ENCODE results near the gene GNRH2. TPM values are rescaled to one million over a fixed set of nuclear protein-coding genes. Genes with fewer than 3 reads are reported as not detected.

The GNRH2 gene
- total RNA-seq, 5 donors from 2014 or later (not counting 1 experiment from before 2014, with no cell fraction given) = 0.60 to 3.4 (median 1.8) TPM

GRCh38 chr20:3077618-3078134, 34.3 kb downstream of the GNRH2 start:
- peaks cover 18 to 29% of the 10 kb centered on the region in 2 donors for H3K27me3 Mint-ChIP-seq
- Histone ChIP-seq H3K4me1 (ENCODE audit: control insufficient read depth in 1 of 2, extremely low read depth in 1 of 2, insufficient read depth in 2 of 2, low read length in 2 of 2) (peaks cover 2 to 26% of the 10 kb centered on the region in 2 experiments), H3K36me3 (ENCODE audit: control insufficient read depth in 2 of 2, extremely low read depth in 1 of 2, insufficient read depth in 1 of 2, low read length in 1 of 2) (no peaks in the 10 kb centered on the region), H3K9me3 (no peaks in the 10 kb centered on the region), H3K27ac (ENCODE audit: low read length) (no peak overlapping the region), H3K4me3 (ENCODE audit: control insufficient read depth in 1 of 2, extremely low read depth in 1 of 2, low read length in 1 of 2) (no peak overlapping the region), H3K27me3 (replicated peaks in 1 of 2; ENCODE audit: control insufficient read depth in 2 of 2, extremely low read depth in 1 of 2, insufficient read depth in 2 of 2, low read length in 1 of 2) (peaks cover 0 to 29% of the 10 kb centered on the region in 2 experiments)
- no peaks in the 10 kb centered on the region for H3K36me3 Mint-ChIP-seq
- peak overlapping the region in 1 of 2 donors; percentile 31 for H3K27ac Mint-ChIP-seq
- CTCF ChIA-PET = interaction anchor here (0.6 to 0.8 kb wide), 3 partner anchors 23 to 83 kb away, joined by 3 to 4 read pairs (median 4); no protein-coding TSS in a partner anchor
- WGBS (ENCODE audit: insufficient coverage) = 13% methylated on average over 2 of the region's 4 CpGs
- ATAC-seq (replicated peaks in 1 of 4) = peak; percentile 60 to 66 (median 62)
- POLR2A ChIA-PET = interaction anchor here (0.8 to 1.2 kb wide), 3 partner anchors 14 to 26 kb away, joined by 4 read pairs; no protein-coding TSS in a partner anchor
- peak overlapping the region; percentile 14 to 51 (median 49) for H3K4me3 Mint-ChIP-seq
- peak in 1 of 35 experiments; percentile 33 for DNase-seq
- peaks cover 16 to 32% (median 21%) of the 10 kb centered on the region in 3 donors for H3K4me1 Mint-ChIP-seq
- H3K9me3 Mint-ChIP-seq = no peaks in the 10 kb centered on the region

GRCh38 chr20:3080939-3081388, 37.5 kb downstream of the GNRH2 start:
- no peak for DNase-seq
- peak overlapping the region in 1 of 3 donors; percentile 63 for H3K4me3 Mint-ChIP-seq

GRCh38 chr20:3081641-3082040, 38.2 kb downstream of the GNRH2 start:
- Mint-ChIP-seq H3K9me3 (no peaks in the 10 kb centered on the region), H3K4me1 (peaks cover 19 to 26% (median 24%) of the 10 kb centered on the region in 3 donors), H3K27me3 (peaks cover 18 to 47% of the 10 kb centered on the region in 2 donors), H3K36me3 (no peaks in the 10 kb centered on the region), H3K27ac (peak overlapping the region in 1 of 2 donors; percentile 65), H3K4me3 (peak overlapping the region in 2 of 3 donors; percentile 63 to 69)
- Histone ChIP-seq H3K27ac (ENCODE audit: low read length) (no peak overlapping the region), H3K9me3 (no peaks in the 10 kb centered on the region), H3K36me3 (ENCODE audit: control insufficient read depth in 2 of 2, extremely low read depth in 1 of 2, insufficient read depth in 1 of 2, low read length in 1 of 2) (no peaks in the 10 kb centered on the region), H3K27me3 (replicated peaks in 1 of 2; ENCODE audit: control insufficient read depth in 2 of 2, extremely low read depth in 1 of 2, insufficient read depth in 2 of 2, low read length in 1 of 2) (peaks cover 0 to 52% of the 10 kb centered on the region in 2 experiments), H3K4me1 (ENCODE audit: control insufficient read depth in 1 of 2, extremely low read depth in 1 of 2, insufficient read depth in 2 of 2, low read length in 2 of 2) (peaks cover 0 to 25% of the 10 kb centered on the region in 2 experiments), H3K4me3 (ENCODE audit: control insufficient read depth in 1 of 2, extremely low read depth in 1 of 2, low read length in 1 of 2) (no peak overlapping the region)
- ChIA-PET POLR2A (no interaction called here), CTCF (no interaction called here)
- ATAC-seq (replicated peaks in 1 of 4) (no peak), DNase-seq (no peak)
- WGBS (ENCODE audit: insufficient coverage) = 94% methylated on average over 9 of the region's 11 CpGs

More at GRCh38 chr20:3080939-3081388, 37.5 kb downstream of the GNRH2 start:
- Histone ChIP-seq H3K4me3 (ENCODE audit: control insufficient read depth in 1 of 2, extremely low read depth in 1 of 2, low read length in 1 of 2) (no peak overlapping the region), H3K27ac (ENCODE audit: low read length) (no peak overlapping the region), H3K36me3 (ENCODE audit: control insufficient read depth in 2 of 2, extremely low read depth in 1 of 2, insufficient read depth in 1 of 2, low read length in 1 of 2) (no peaks in the 10 kb centered on the region), H3K4me1 (ENCODE audit: control insufficient read depth in 1 of 2, extremely low read depth in 1 of 2, insufficient read depth in 2 of 2, low read length in 2 of 2) (peaks cover 0 to 25% of the 10 kb centered on the region in 2 experiments), H3K9me3 (no peaks in the 10 kb centered on the region), H3K27me3 (replicated peaks in 1 of 2; ENCODE audit: control insufficient read depth in 2 of 2, extremely low read depth in 1 of 2, insufficient read depth in 2 of 2, low read length in 1 of 2) (peaks cover 0 to 52% of the 10 kb centered on the region in 2 experiments)
- 88% methylated on average over 2 of the region's 6 CpGs for WGBS (ENCODE audit: insufficient coverage)
- no peak for ATAC-seq (replicated peaks in 1 of 4)
- no peak overlapping the region for H3K27ac Mint-ChIP-seq
- ChIA-PET POLR2A (no interaction called here), CTCF (no interaction called here)
- peaks cover 18 to 47% of the 10 kb centered on the region in 2 donors for H3K27me3 Mint-ChIP-seq
- H3K9me3 Mint-ChIP-seq = no peaks in the 10 kb centered on the region
- peaks cover 19 to 26% (median 25%) of the 10 kb centered on the region in 3 donors for H3K4me1 Mint-ChIP-seq
- H3K36me3 Mint-ChIP-seq = no peaks in the 10 kb centered on the region

DNA sequence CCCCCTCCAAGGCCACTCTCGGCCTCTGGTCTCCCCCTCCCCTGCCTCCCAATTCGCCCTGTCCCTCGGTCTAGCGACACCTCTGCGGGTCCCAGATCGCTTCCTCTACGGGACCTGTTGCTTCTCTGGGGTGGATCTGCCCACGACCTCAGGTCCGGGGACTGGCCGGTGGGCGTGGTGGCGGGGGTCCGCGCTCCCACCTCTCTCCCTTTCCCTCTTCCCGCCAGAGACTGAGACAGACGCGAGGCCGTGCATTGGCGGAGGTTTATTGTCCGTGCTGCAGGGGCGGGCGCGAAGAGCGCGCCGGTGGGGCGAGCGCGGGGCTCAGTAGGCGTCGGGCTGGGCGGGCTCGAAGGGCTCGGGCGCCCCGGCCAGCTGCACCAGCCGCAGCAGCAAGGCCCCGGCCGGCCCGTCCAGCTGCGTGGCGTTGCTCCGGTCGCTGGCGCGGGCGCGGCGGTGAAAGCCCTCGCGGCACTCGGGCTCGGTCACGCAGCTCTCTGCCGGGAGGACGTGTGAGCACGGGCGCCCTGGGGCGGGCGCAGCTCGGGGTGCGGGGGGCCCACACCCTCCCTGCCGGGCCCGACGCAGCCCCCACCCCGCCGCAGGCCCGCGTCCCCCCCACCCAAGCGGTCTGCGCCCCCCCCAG, 39.0 kb downstream of the GNRH2 start:
- peaks cover 0 to 17% of the 10 kb centered on the region in 2 experiments for H3K4me1 ChIP-seq (ENCODE audit: control insufficient read depth in 1 of 2, extremely low read depth in 1 of 2, insufficient read depth in 2 of 2, low read length in 2 of 2)
- CTCF ChIA-PET = no interaction called here
- H3K36me3 Mint-ChIP-seq = no peaks in the 10 kb centered on the region
- H3K4me1 Mint-ChIP-seq = peaks cover 13 to 21% (median 17%) of the 10 kb centered on the region in 3 donors
- DNase-seq (peak in 1 of 35 experiments; percentile 29), ATAC-seq (replicated peaks in 1 of 4) (peak; percentile 48 to 58 (median 56))
- peaks cover 18 to 47% of the 10 kb centered on the region in 2 donors for H3K27me3 Mint-ChIP-seq
- H3K9me3 Mint-ChIP-seq = no peaks in the 10 kb centered on the region
- peaks cover 0 to 49% of the 10 kb centered on the region in 2 experiments for H3K27me3 ChIP-seq (replicated peaks in 1 of 2; ENCODE audit: control insufficient read depth in 2 of 2, extremely low read depth in 1 of 2, insufficient read depth in 2 of 2, low read length in 1 of 2)
- H3K9me3 ChIP-seq = no peaks in the 10 kb centered on the region
- H3K4me3 ChIP-seq (ENCODE audit: control insufficient read depth in 1 of 2, extremely low read depth in 1 of 2, low read length in 1 of 2) = peak overlapping the region in 1 of 2 donors; percentile 59
- peak overlapping the region; percentile 63 to 69 (median 68) for H3K4me3 Mint-ChIP-seq
- H3K36me3 ChIP-seq (ENCODE audit: control insufficient read depth in 2 of 2, extremely low read depth in 1 of 2, insufficient read depth in 1 of 2, low read length in 1 of 2) = no peaks in the 10 kb centered on the region
- 4% methylated on average over 54 of the region's 71 CpGs for WGBS (ENCODE audit: insufficient coverage)
- POLR2A ChIA-PET = no interaction called here
- H3K27ac ChIP-seq (ENCODE audit: low read length) = no peak overlapping the region
- no peak overlapping the region for H3K27ac Mint-ChIP-seq

DNA sequence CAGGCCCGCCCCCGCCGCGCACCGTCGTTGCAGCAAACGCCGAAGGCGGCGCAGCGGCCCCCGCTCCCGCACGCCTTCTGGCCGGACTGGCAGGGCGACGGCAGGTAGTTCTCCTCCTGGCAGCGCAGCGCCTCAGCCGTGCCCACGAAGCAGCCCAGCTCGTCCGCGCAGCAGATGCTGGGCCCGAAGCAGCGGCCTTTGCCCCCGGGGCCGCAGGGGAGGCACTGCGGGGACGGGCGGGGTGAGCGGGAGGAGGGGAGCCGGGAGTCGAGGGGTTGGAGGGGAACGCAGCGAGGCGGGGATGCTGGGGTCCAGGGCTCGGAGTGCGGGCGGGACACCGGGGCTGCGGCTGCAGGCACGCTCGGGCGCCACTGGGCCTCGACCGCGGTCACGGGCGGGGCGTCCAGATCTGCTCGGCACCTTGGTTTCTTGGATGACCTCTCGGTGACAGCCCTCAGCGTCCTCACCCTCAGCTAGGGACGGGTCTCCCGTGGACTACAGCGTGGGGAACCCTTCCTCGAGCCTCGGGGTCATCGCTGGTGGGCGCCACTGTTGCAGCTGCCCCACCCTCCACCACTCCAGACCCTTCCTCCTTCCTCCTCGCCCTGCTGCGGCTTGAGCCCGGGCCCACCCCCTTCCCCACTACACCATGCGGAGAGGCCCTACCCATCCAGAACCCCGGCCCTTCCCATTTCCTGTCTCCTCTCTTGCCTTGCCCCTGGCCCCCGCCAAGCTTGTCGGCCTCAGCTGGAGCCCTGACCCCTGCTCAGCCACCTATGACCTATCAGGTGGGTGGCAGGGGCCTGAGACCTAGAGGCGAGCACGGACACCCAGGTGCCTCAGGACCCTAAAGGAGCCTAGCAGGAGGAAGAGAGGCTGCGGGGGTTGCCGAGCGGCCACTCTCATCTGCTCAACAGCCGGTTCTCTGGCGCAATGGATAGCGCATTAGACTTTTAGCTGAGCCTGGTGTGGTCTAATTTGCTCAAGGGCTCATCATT, 39.8 kb downstream of the GNRH2 start:
- POLR2A ChIA-PET = no interaction called here
- peak overlapping the region; percentile 37 to 78 (median 56) for H3K4me3 Mint-ChIP-seq
- CTCF ChIA-PET = no interaction called here
- Histone ChIP-seq H3K27me3 (replicated peaks in 1 of 2; ENCODE audit: control insufficient read depth in 2 of 2, extremely low read depth in 1 of 2, insufficient read depth in 2 of 2, low read length in 1 of 2) (peaks cover 0 to 49% of the 10 kb centered on the region in 2 experiments), H3K4me3 (ENCODE audit: control insufficient read depth in 1 of 2, extremely low read depth in 1 of 2, low read length in 1 of 2) (peak overlapping the region in 1 of 2 donors; percentile 23), H3K27ac (ENCODE audit: low read length) (no peak overlapping the region), H3K9me3 (no peaks in the 10 kb centered on the region), H3K4me1 (ENCODE audit: control insufficient read depth in 1 of 2, extremely low read depth in 1 of 2, insufficient read depth in 2 of 2, low read length in 2 of 2) (peaks cover 0 to 13% of the 10 kb centered on the region in 2 experiments), H3K36me3 (ENCODE audit: control insufficient read depth in 2 of 2, extremely low read depth in 1 of 2, insufficient read depth in 1 of 2, low read length in 1 of 2) (no peaks in the 10 kb centered on the region)
- no peak overlapping the region for H3K27ac Mint-ChIP-seq
- no peaks in the 10 kb centered on the region for H3K36me3 Mint-ChIP-seq
- WGBS (ENCODE audit: insufficient coverage) = 8% methylated on average over 68 of the region's 76 CpGs
- H3K4me1 Mint-ChIP-seq = peaks cover 7 to 15% (median 11%) of the 10 kb centered on the region in 3 donors
- H3K9me3 Mint-ChIP-seq = no peaks in the 10 kb centered on the region
- DNase-seq (no peak), ATAC-seq (replicated peaks in 1 of 4) (peak; percentile 33 to 54 (median 50))
- peaks cover 18 to 47% of the 10 kb centered on the region in 2 donors for H3K27me3 Mint-ChIP-seq

Data from T-cell (primary cell).